ENCODE results near the gene ZNF396.

DNA sequence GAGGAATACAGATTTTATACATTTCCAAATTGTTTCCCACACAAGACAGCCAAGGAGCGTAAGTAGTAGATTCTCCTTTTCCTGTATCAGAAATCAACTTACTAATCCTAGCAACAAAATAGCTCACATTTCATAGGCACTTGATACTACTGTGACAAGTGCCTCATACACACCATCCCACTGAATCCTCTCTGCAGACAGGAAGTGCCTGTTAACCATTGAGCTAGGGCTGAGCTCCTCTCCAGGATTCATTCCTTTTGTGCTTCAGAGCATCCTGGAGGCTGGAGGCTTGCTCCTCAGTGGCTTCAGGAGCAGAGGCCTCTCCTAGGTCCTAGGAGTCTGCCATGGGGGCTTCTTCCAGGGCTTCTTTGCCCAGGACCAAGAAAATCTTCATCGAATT is 20.8 kb upstream of the ZNF396 start:
- no peak for TF ChIP-seq BACH2 (CRISPR knock-in tag; IDR thresholded peaks at IDR 0.05; ENCODE audit: borderline replicate concordance)
- no peak for TF ChIP-seq ZFP30 (CRISPR knock-in tag; IDR thresholded peaks at IDR 0.05)
- TF ChIP-seq ZFP3 (CRISPR knock-in tag; IDR thresholded peaks at IDR 0.05): no peak
- TF ChIP-seq, protein P1, sequence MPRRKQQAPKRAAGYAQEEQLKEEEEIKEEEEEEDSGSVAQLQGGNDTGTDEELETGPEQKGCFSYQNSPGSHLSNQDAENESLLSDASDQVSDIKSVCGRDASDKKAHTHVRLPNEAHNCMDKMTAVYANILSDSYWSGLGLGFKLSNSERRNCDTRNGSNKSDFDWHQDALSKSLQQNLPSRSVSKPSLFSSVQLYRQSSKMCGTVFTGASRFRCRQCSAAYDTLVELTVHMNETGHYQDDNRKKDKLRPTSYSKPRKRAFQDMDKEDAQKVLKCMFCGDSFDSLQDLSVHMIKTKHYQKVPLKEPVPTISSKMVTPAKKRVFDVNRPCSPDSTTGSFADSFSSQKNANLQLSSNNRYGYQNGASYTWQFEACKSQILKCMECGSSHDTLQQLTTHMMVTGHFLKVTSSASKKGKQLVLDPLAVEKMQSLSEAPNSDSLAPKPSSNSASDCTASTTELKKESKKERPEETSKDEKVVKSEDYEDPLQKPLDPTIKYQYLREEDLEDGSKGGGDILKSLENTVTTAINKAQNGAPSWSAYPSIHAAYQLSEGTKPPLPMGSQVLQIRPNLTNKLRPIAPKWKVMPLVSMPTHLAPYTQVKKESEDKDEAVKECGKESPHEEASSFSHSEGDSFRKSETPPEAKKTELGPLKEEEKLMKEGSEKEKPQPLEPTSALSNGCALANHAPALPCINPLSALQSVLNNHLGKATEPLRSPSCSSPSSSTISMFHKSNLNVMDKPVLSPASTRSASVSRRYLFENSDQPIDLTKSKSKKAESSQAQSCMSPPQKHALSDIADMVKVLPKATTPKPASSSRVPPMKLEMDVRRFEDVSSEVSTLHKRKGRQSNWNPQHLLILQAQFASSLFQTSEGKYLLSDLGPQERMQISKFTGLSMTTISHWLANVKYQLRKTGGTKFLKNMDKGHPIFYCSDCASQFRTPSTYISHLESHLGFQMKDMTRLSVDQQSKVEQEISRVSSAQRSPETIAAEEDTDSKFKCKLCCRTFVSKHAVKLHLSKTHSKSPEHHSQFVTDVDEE (CRISPR knock-in tag; IDR thresholded peaks at IDR 0.05): no peak
- no peak for TF ChIP-seq ZNF70 (CRISPR knock-in tag; IDR thresholded peaks at IDR 0.05)
- TF ChIP-seq, protein P2, sequence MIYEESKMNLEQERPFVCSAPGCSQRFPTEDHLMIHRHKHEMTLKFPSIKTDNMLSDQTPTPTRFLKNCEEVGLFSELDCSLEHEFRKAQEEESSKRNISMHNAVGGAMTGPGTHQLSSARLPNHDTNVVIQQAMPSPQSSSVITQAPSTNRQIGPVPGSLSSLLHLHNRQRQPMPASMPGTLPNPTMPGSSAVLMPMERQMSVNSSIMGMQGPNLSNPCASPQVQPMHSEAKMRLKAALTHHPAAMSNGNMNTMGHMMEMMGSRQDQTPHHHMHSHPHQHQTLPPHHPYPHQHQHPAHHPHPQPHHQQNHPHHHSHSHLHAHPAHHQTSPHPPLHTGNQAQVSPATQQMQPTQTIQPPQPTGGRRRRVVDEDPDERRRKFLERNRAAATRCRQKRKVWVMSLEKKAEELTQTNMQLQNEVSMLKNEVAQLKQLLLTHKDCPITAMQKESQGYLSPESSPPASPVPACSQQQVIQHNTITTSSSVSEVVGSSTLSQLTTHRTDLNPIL (CRISPR knock-in tag; IDR thresholded peaks at IDR 0.05; ENCODE audit: low read depth): no peak
- TF ChIP-seq, protein P3, sequence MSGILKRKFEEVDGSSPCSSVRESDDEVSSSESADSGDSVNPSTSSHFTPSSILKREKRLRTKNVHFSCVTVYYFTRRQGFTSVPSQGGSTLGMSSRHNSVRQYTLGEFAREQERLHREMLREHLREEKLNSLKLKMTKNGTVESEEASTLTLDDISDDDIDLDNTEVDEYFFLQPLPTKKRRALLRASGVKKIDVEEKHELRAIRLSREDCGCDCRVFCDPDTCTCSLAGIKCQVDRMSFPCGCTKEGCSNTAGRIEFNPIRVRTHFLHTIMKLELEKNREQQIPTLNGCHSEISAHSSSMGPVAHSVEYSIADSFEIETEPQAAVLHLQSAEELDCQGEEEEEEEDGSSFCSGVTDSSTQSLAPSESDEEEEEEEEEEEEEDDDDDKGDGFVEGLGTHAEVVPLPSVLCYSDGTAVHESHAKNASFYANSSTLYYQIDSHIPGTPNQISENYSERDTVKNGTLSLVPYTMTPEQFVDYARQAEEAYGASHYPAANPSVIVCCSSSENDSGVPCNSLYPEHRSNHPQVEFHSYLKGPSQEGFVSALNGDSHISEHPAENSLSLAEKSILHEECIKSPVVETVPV (CRISPR knock-in tag; IDR thresholded peaks at IDR 0.05): no peak

Data from SK-N-SH treated with all-trans-retinoic acid at 6 μM for 48 hours (cell line).